ENCODE data around the gene PAGE2.
"Not testable (repeated sequence)": the region's sequence is repeated elsewhere in the genome, so short reads cannot be mapped to it uniquely, and the experiment has no call there.

Gene PAGE2

GRCh38 chrX:55088795-55089489, at the start of gene PAGE2:
Gene PAGE2, plus strand, starts transcription at chrX:55089018. Its CDS starts 1,003 bp downstream, at chrX:55090021.
- no peaks in the 10 kb centered on the region for H3K4me1 ChIP-seq (ENCODE audit: low read depth, poor library complexity, severe bottlenecking)
- H3K36me3 ChIP-seq (ENCODE audit: insufficient read depth) = no peaks in the 10 kb centered on the region
- H4K20me1 ChIP-seq (ENCODE audit: insufficient read depth) = no peaks in the 10 kb centered on the region
- no peak within 1 kb of the TSS for H3K27ac ChIP-seq
- H3K9ac ChIP-seq = no peak within 1 kb of the TSS
- no peak within 1 kb of the TSS for H3K4me3 ChIP-seq (IDR thresholded peaks at IDR 0.05; ENCODE audit: insufficient read depth, low read depth, low read length)
- no peaks in the 10 kb centered on the region for H3K27me3 ChIP-seq (ENCODE audit: insufficient read depth, low read depth)
- no peak within 1 kb of the TSS for H2AFZ ChIP-seq (ENCODE audit: low read depth)
- H3K4me2 ChIP-seq = no peak within 1 kb of the TSS
- no peaks in the 10 kb centered on the region for H3K79me2 ChIP-seq (ENCODE audit: insufficient read depth, low read depth)
- TF ChIP-seq CTCF (conservative IDR thresholded peaks at IDR 0.05; ENCODE audit: low read depth, low read length) = no peak

GRCh38 chrX:55039471-55039870, 49.3 kb upstream of the PAGE2 start:
- Histone ChIP-seq H3K4me3 (IDR thresholded peaks at IDR 0.05; ENCODE audit: insufficient read depth, low read depth, low read length) (no peak overlapping the region), H3K9ac (no peak overlapping the region), H3K79me2 (ENCODE audit: insufficient read depth, low read depth) (no peaks in the 10 kb centered on the region), H3K4me2 (no peak overlapping the region), H3K4me1 (ENCODE audit: low read depth, poor library complexity, severe bottlenecking) (no peaks in the 10 kb centered on the region), H3K27ac (no peak overlapping the region), H2AFZ (ENCODE audit: low read depth) (no peak overlapping the region), H3K27me3 (ENCODE audit: insufficient read depth, low read depth) (no peaks in the 10 kb centered on the region), H4K20me1 (ENCODE audit: insufficient read depth) (no peaks in the 10 kb centered on the region), H3K36me3 (ENCODE audit: insufficient read depth) (no peaks in the 10 kb centered on the region)
- no peak for TF ChIP-seq CTCF (conservative IDR thresholded peaks at IDR 0.05; ENCODE audit: low read depth, low read length)

GRCh38 chrX:55041514-55041913, 47.3 kb upstream of the PAGE2 start:
- TF ChIP-seq CTCF (conservative IDR thresholded peaks at IDR 0.05; ENCODE audit: low read depth, low read length) = no peak
- Histone ChIP-seq H4K20me1 (ENCODE audit: insufficient read depth) (no peaks in the 10 kb centered on the region), H3K36me3 (ENCODE audit: insufficient read depth) (no peaks in the 10 kb centered on the region), H3K4me2 (no peak overlapping the region), H3K9ac (no peak overlapping the region), H3K27me3 (ENCODE audit: insufficient read depth, low read depth) (no peaks in the 10 kb centered on the region), H3K4me3 (IDR thresholded peaks at IDR 0.05; ENCODE audit: insufficient read depth, low read depth, low read length) (no peak overlapping the region), H3K79me2 (ENCODE audit: insufficient read depth, low read depth) (no peaks in the 10 kb centered on the region), H3K27ac (no peak overlapping the region), H3K4me1 (ENCODE audit: low read depth, poor library complexity, severe bottlenecking) (no peaks in the 10 kb centered on the region), H2AFZ (ENCODE audit: low read depth) (no peak overlapping the region)

- H3K27me3 ChIP-seq (ENCODE audit: insufficient read depth, low read depth); H3K9ac ChIP-seq; H2AFZ ChIP-seq (ENCODE audit: low read depth); H3K4me2 ChIP-seq; H3K4me3 ChIP-seq (IDR thresholded peaks at IDR 0.05; ENCODE audit: insufficient read depth, low read depth, low read length); H3K4me1 ChIP-seq (ENCODE audit: low read depth, poor library complexity, severe bottlenecking); H3K27ac ChIP-seq; H4K20me1 ChIP-seq (ENCODE audit: insufficient read depth); H3K79me2 ChIP-seq (ENCODE audit: insufficient read depth, low read depth); H3K36me3 ChIP-seq (ENCODE audit: insufficient read depth): not testable (repeated sequence)
These were observed 38.2 kb upstream of the PAGE2 start for GRCh38 chrX:55050599-55050998.

Measured in KMS-11 (cell line).